H9 (cell line): Measurements from ENCODE around the gene CDCA3. TPM values are rescaled to one million over a fixed set of nuclear protein-coding genes. Genes with fewer than 3 reads are reported as not detected.

Experiments
- DNase-seq: peaks from one replicate; pipeline ENCODE4 v3.0.0-alpha.2; 2017
- H2AFZ ChIP-seq: one replicate; pipeline ENCODE4 v1.6.1; 2013; ENCODE audit warnings: mild to moderate bottlenecking, low read length, control low read depth, moderate library complexity
- H2AK5ac ChIP-seq: 2 replicates; pipeline ENCODE4 v1.6.1; 2013; ENCODE audit warnings: low read length, control low read depth, mixed read lengths; ENCODE audit not compliant: insufficient read length
- H2BK120ac ChIP-seq: one replicate; pipeline ENCODE4 v1.6.1; 2013; ENCODE audit warnings: low read depth, mild to moderate bottlenecking, low read length, control low read depth, inconsistent platforms; ENCODE audit not compliant: poor library complexity, severe bottlenecking
- H2BK12ac ChIP-seq: 2 replicates; pipeline ENCODE4 v1.6.1; 2013; ENCODE audit warnings: low read length, control low read depth, mixed read lengths, low read depth; ENCODE audit not compliant: insufficient read length
- H2BK15ac ChIP-seq: 2 replicates; pipeline ENCODE4 v1.6.1; 2013; ENCODE audit warnings: low read depth, low read length, control low read depth
- H2BK20ac ChIP-seq: one replicate; pipeline ENCODE4 v1.6.1; 2013; ENCODE audit warnings: low read depth, mild to moderate bottlenecking, low read length, control low read depth, inconsistent platforms; ENCODE audit not compliant: poor library complexity, severe bottlenecking
- H2BK5ac ChIP-seq: 2 replicates; pipeline ENCODE4 v1.6.1; 2013; ENCODE audit warnings: low read length, control low read depth, mixed read lengths; ENCODE audit not compliant: insufficient read length
- H3K14ac ChIP-seq: 2 replicates; pipeline ENCODE4 v1.6.1; 2013; ENCODE audit warnings: low read length, control low read depth; ENCODE audit not compliant: insufficient read depth
- H3K18ac ChIP-seq: 2 replicates; pipeline ENCODE4 v1.6.1; 2013; ENCODE audit warnings: low read depth, mild to moderate bottlenecking, mixed read lengths, low read length, control low read depth; ENCODE audit not compliant: insufficient read length
- H3K23ac ChIP-seq: 2 replicates; pipeline ENCODE4 v1.6.1; 2013; ENCODE audit warnings: low read length, control low read depth, mixed read lengths, low read depth; ENCODE audit not compliant: insufficient read length
- H3K23me2 ChIP-seq: 2 replicates; pipeline ENCODE4 v1.6.1; 2013; ENCODE audit warnings: low read depth, mild to moderate bottlenecking, mixed read lengths, low read length, control low read depth; ENCODE audit not compliant: insufficient read length, poor library complexity, severe bottlenecking
- H3K27ac ChIP-seq: 2 replicates; pipeline ENCODE4 v1.5.1; 2013; ENCODE audit warnings: low read length, control low read depth, mixed read lengths, low read depth; ENCODE audit not compliant: insufficient read length
- H3K27me3 ChIP-seq: 2 replicates; pipeline ENCODE4 v1.6.1; 2013; ENCODE audit warnings: low read length, control low read depth, inconsistent platforms; ENCODE audit not compliant: insufficient read depth
- H3K4ac ChIP-seq: 2 replicates; pipeline ENCODE4 v1.6.1; 2013; ENCODE audit warnings: low read depth, mild to moderate bottlenecking, control low read depth, inconsistent platforms, low read length, moderate library complexity
- H3K4me1 ChIP-seq: 2 replicates; pipeline ENCODE4 v1.6.1; 2013; ENCODE audit warnings: low read length, control low read depth, inconsistent platforms; ENCODE audit not compliant: insufficient read depth
- H3K4me2 ChIP-seq: 2 replicates; pipeline ENCODE4 v1.6.1; 2013; ENCODE audit warnings: low read length, control low read depth, mixed read lengths; ENCODE audit not compliant: insufficient read length, insufficient read depth
- H3K56ac ChIP-seq: 2 replicates; pipeline ENCODE4 v1.6.1; 2013; ENCODE audit warnings: low read depth, mild to moderate bottlenecking, mixed read lengths, low read length, control low read depth; ENCODE audit not compliant: insufficient read length
- H3K79me1 ChIP-seq: 2 replicates; pipeline ENCODE4 v1.6.1; 2013; ENCODE audit warnings: low read depth, mild to moderate bottlenecking, moderate library complexity, low read length, control low read depth, inconsistent platforms; ENCODE audit not compliant: insufficient read depth, poor library complexity, severe bottlenecking
- H3K79me2 ChIP-seq: 2 replicates; pipeline ENCODE4 v1.6.1; 2013; ENCODE audit warnings: low read length, control low read depth, inconsistent platforms; ENCODE audit not compliant: insufficient read depth
- H3K9ac ChIP-seq: 2 replicates; pipeline ENCODE4 v1.6.1; 2013; ENCODE audit warnings: low read length, control low read depth, mixed read lengths; ENCODE audit not compliant: insufficient read length; ENCODE audit errors: extremely low read depth
- H3K9me3 ChIP-seq: one replicate; pipeline ENCODE4 v1.6.1; 2013; ENCODE audit warnings: low read depth, low read length, inconsistent platforms; ENCODE audit not compliant: control insufficient read depth
- H3T11ph ChIP-seq: one replicate; pipeline ENCODE4 v1.6.1; 2013; ENCODE audit warnings: mild to moderate bottlenecking, low read length, control low read depth, inconsistent platforms
- H4K20me1 ChIP-seq: one replicate; pipeline ENCODE4 v1.6.1; 2013; ENCODE audit not compliant: control insufficient read depth, insufficient read length, insufficient read depth
- H4K5ac ChIP-seq: 2 replicates; pipeline ENCODE4 v1.6.1; 2013; ENCODE audit warnings: low read depth, mild to moderate bottlenecking, mixed read lengths, low read length, control low read depth; ENCODE audit not compliant: insufficient read length
- H4K8ac ChIP-seq: replicated peaks from 2 replicates; pipeline ENCODE4 v1.6.1; 2013; ENCODE audit warnings: low read length, control low read depth, mixed read lengths, low read depth; ENCODE audit not compliant: insufficient read length
- H4K91ac ChIP-seq: 2 replicates; pipeline ENCODE4 v1.6.1; 2013; ENCODE audit warnings: low read depth, mild to moderate bottlenecking, moderate library complexity, mixed read lengths, low read length, control low read depth; ENCODE audit not compliant: insufficient read length
- H3K27ac Mint-ChIP-seq, 3 experiments: 2 replicates in 2 of 3; 3 replicates in 1 of 3; pipeline ENCODE4 v1.8.0; 2020 to 2021; ENCODE audit warnings: mixed read lengths in 3 of 3, mild to moderate bottlenecking in 1 of 3, moderate library complexity in 1 of 3
- H3K27me3 Mint-ChIP-seq: 2 replicates; pipeline ENCODE4 v1.8.0; 2021; ENCODE audit warnings: low read depth, mild to moderate bottlenecking, moderate library complexity, mixed read lengths
- H3K36me3 Mint-ChIP-seq, 3 experiments: 2 replicates in 2 of 3; 3 replicates in 1 of 3; pipeline ENCODE4 v1.8.0; 2020 to 2021; ENCODE audit warnings: low read depth in 3 of 3, mixed read lengths in 3 of 3; ENCODE audit not compliant: insufficient read depth in 1 of 3
- H3K4me1 Mint-ChIP-seq, 2 experiments: 2 replicates each; pipeline ENCODE4 v1.8.0; 2020; ENCODE audit warnings: mixed read lengths in 2 of 2
- H3K4me3 Mint-ChIP-seq, 2 experiments: 2 replicates in 1 of 2; 3 replicates in 1 of 2; pipeline ENCODE4 v1.8.0; 2020 to 2021; ENCODE audit warnings: mild to moderate bottlenecking in 2 of 2, mixed read lengths in 2 of 2, moderate library complexity in 1 of 2
- H3K9me3 Mint-ChIP-seq, 2 experiments: 2 replicates in 1 of 2; 3 replicates in 1 of 2; pipeline ENCODE4 v1.8.0; 2020; ENCODE audit warnings: mild to moderate bottlenecking in 2 of 2, mixed read lengths in 2 of 2, moderate library complexity in 1 of 2
- CTCF ChIP-seq: fragments of 200-600 bp; sonication (generic); conservative IDR thresholded peaks from 3 replicates; pipeline ENCODE4 v1.8.0; 2021; ENCODE audit warnings: antibody characterized with exemption, mild to moderate bottlenecking
- WGBS: extraction: QIAGEN DNeasy Blood & Tissue Kit; methylation state at CpG from one replicate; pipeline ENCODE4 v1.1.7; 2013; ENCODE audit warnings: missing lambda C conversion rate, low lambda C conversion rate, mixed read lengths; ENCODE audit not compliant: insufficient read length; ENCODE audit errors: extremely low coverage; 5-methylcytosine and 5-hydroxymethylcytosine counted together
- total RNA-seq: library from RNA; stranded (reverse); gene quantifications from 2 replicates; pipeline ENCODE4 v1.2.1, GENCODE V29; 2021

Gene CDCA3
- total RNA-seq, 1 experiment from 2014 or later = 45.1 TPM

DNA sequence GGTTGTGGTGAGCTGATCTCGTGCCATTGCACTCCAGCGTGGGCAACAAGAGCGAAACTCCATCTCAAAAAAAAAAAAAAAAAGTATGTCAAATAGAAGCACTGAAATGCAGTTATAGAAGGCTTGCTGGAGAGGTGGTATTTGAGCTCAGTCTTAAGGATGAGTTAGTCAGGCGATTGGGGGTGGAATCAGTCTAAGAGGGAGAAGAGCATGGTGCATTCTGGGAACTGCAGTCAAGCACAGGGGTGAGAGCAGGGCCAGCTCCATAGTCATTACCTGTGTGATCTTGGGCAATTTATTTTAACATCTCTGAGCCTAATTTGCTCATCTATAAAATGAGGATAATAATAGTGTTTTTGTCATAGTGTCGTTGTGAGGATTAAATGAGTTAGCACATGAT, 16.2 kb downstream of the CDCA3 start:
- H4K5ac ChIP-seq = no peak overlapping the region
- no peaks in the 10 kb centered on the region for H3K4me1 ChIP-seq
- H3K56ac ChIP-seq = no peak overlapping the region
- H3K9me3 ChIP-seq = no peaks in the 10 kb centered on the region
- Mint-ChIP-seq H3K9me3 (no peaks in the 10 kb centered on the region; a peak in 1 of 5 replicates), H3K36me3 (peaks cover 43 to 85% (median 76%) of the 10 kb centered on the region in 3 experiments; a peak in 6 of 7 replicates), H3K4me1 (peaks cover 3 to 25% of the 10 kb centered on the region in 2 experiments), H3K4me3 (peak overlapping the region in 1 of 2 experiments; percentile 25; a peak in 1 of 5 replicates), H3K27me3 (no peaks in the 10 kb centered on the region), H3K27ac (peak overlapping the region in 1 of 3 experiments; percentile 71; a peak in 1 of 7 replicates)
- no peak overlapping the region for H2BK120ac ChIP-seq
- H2BK20ac ChIP-seq = no peak overlapping the region
- H2BK15ac ChIP-seq = no peak overlapping the region
- H3K18ac ChIP-seq = no peak overlapping the region
- no peaks in the 10 kb centered on the region for H3K27me3 ChIP-seq
- no peak overlapping the region for H2AK5ac ChIP-seq
- TF ChIP-seq CTCF = no peak
- H2BK5ac ChIP-seq = no peak overlapping the region
- no peak overlapping the region for H3K9ac ChIP-seq
- H2AFZ ChIP-seq = no peak overlapping the region
- H3K23me2 ChIP-seq = no peaks in the 10 kb centered on the region
- no peaks in the 10 kb centered on the region for H3K79me1 ChIP-seq
- H3K23ac ChIP-seq = no peak overlapping the region
- DNase-seq = no peak
- H4K91ac ChIP-seq = no peak overlapping the region
- peaks cover 1% of the 10 kb centered on the region; the same call in 1 of the 2 replicates for H3K79me2 ChIP-seq
- H2BK12ac ChIP-seq = no peak overlapping the region
- H3K4me2 ChIP-seq = no peak overlapping the region
- no peak overlapping the region for H3T11ph ChIP-seq
- no peak overlapping the region for H4K8ac ChIP-seq
- H3K27ac ChIP-seq = no peak overlapping the region
- WGBS = no CpG with 5 or more reads among the region's 5 CpGs
- no peaks in the 10 kb centered on the region for H4K20me1 ChIP-seq
- no peak overlapping the region for H3K14ac ChIP-seq
- no peak overlapping the region for H3K4ac ChIP-seq
